Activated naive CD8-positive, alpha-beta T cell treated with anti-CD3 and anti-CD28 coated beads, Interleukin-2, amount 10 ng/mL, durations not matched to agents 7 days and 5 days (primary cell): ENCODE data around the gene GALC. TPM values are rescaled to one million over a fixed set of nuclear protein-coding genes. Genes with fewer than 3 reads are reported as not detected.

ENCODE experiments used
- ATAC-seq: fragments of 150-1000 bp; cut with Tn5 transposase; one replicate; pipeline ENCODE4 v1.10.0; 2021; ENCODE audit warnings: low read depth, moderate library complexity
- POLR2A ChIA-PET: fragments of 350-600 bp; sonication (Branson Sonifier 250); formaldehyde crosslinking; loops from one replicate; lab custom pipeline; 2021; ENCODE audit warnings: antibody characterized with exemption; lab: Charles Lee
- DNase-seq: peaks from one replicate; pipeline ENCODE4 v3.0.0; 2021
- H3K27ac Mint-ChIP-seq: one replicate; pipeline ENCODE4 v1.8.0; 2022; ENCODE audit warnings: mild to moderate bottlenecking, mixed read lengths
- H3K27me3 Mint-ChIP-seq: one replicate; pipeline ENCODE4 v1.8.0; 2022; ENCODE audit warnings: mild to moderate bottlenecking, moderate library complexity, mixed read lengths
- H3K36me3 Mint-ChIP-seq: one replicate; pipeline ENCODE4 v1.8.0; 2021; ENCODE audit warnings: mild to moderate bottlenecking, mixed read lengths
- H3K4me1 Mint-ChIP-seq: one replicate; pipeline ENCODE4 v1.8.0; 2021; ENCODE audit warnings: mixed read lengths
- H3K4me3 Mint-ChIP-seq: one replicate; pipeline ENCODE4 v1.8.0; 2022; ENCODE audit warnings: mild to moderate bottlenecking, moderate library complexity, mixed read lengths
- H3K9me3 Mint-ChIP-seq: one replicate; pipeline ENCODE4 v1.8.0; 2021; ENCODE audit warnings: mixed read lengths
- total RNA-seq, 2 experiments: library from RNA; stranded (reverse); gene quantifications; one replicate each; pipeline ENCODE4 v1.2.3, GENCODE V29; 2021

Gene GALC
- total RNA-seq, 2 experiments from 2014 or later = 24.7 to 28.2 TPM

DNA sequence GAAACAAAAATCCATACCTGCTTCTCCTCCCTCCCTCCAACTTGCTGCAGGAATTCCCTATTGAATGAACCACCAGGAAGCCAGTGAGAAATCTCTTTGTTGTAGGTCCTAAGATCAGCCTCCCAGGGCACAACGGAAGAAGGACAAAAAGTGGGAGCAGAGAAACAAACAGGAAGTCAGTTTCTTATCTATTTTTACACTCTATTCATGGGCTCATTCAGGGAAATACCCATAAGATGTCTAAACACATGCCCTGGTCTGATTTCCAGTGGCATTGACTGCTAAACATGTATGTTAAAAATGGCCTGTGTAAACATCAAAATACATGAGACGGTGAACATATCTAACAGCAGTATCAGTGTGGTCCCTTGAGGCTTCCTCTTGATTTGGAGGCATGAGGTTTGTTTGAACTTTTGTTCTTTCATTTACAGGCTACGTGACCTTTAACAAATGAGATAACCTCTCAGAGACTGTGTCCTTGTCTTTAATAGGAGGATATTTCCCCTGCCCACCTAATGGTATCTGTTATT, 30.7 kb upstream of the GALC start:
- H3K36me3 Mint-ChIP-seq = peaks cover 46% of the 10 kb centered on the region
- DNase-seq (no peak), ATAC-seq (peak; percentile 71)
- H3K4me1 Mint-ChIP-seq = peaks cover 55% of the 10 kb centered on the region
- peaks cover 3% of the 10 kb centered on the region for H3K9me3 Mint-ChIP-seq
- H3K4me3 Mint-ChIP-seq = peak overlapping the region; percentile 47
- POLR2A ChIA-PET = no interaction called here
- H3K27ac Mint-ChIP-seq = peak overlapping the region; percentile 80
- no peaks in the 10 kb centered on the region for H3K27me3 Mint-ChIP-seq

DNA sequence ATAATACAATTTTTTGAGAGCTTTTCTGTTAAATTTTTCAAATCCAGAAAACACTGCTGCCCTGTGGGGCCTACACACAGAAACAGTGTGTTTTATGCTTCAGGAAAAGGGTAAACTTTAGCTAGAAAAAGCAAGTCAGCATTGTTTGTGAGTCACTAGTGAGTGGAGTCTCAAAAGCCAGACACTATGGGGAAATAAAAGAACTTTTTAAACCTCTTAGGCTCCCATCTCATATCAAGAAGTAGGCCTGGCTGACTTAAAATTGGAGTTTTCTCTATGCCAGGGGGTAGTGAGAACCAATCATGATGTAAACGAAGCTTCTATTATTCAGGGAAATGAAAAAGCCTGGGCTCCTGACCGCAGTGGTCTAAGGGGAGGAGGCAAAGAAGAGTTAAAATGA, 24.6 kb upstream of the GALC start:
- DNase-seq (no peak), ATAC-seq (no peak)
- peaks cover 27% of the 10 kb centered on the region for H3K4me1 Mint-ChIP-seq
- no peak overlapping the region for H3K27ac Mint-ChIP-seq
- POLR2A ChIA-PET = no interaction called here
- no peak overlapping the region for H3K4me3 Mint-ChIP-seq
- H3K27me3 Mint-ChIP-seq = no peaks in the 10 kb centered on the region
- peaks cover 59% of the 10 kb centered on the region for H3K36me3 Mint-ChIP-seq
- peaks cover 4% of the 10 kb centered on the region for H3K9me3 Mint-ChIP-seq

- Mint-ChIP-seq H3K4me3 (no peak overlapping the region), H3K36me3 (peaks cover 60% of the 10 kb centered on the region), H3K27me3 (no peaks in the 10 kb centered on the region), H3K4me1 (peaks cover 31% of the 10 kb centered on the region), H3K27ac (no peak overlapping the region), H3K9me3 (peaks cover 4% of the 10 kb centered on the region)
- ATAC-seq (no peak), DNase-seq (no peak)
- POLR2A ChIA-PET = no interaction called here
Measured at GRCh38 chr14:88016768-88017167, 23.8 kb upstream of the GALC start.

GRCh38 chr14:88013750-88014349, 20.9 kb upstream of the GALC start:
- H3K27me3 Mint-ChIP-seq = no peaks in the 10 kb centered on the region
- POLR2A ChIA-PET = interaction anchor here (1.7 to 2.5 kb wide), 2 partner anchors 19 to 21 kb away, joined by 3 to 8 read pairs; partner anchors contain the start of gene GALC
- H3K36me3 Mint-ChIP-seq = peaks cover 69% of the 10 kb centered on the region
- H3K4me3 Mint-ChIP-seq = no peak overlapping the region
- DNase-seq (no peak), ATAC-seq (no peak)
- H3K9me3 Mint-ChIP-seq = peaks cover 3% of the 10 kb centered on the region
- peaks cover 51% of the 10 kb centered on the region for H3K4me1 Mint-ChIP-seq
- H3K27ac Mint-ChIP-seq = peak overlapping the region; percentile 6

DNA sequence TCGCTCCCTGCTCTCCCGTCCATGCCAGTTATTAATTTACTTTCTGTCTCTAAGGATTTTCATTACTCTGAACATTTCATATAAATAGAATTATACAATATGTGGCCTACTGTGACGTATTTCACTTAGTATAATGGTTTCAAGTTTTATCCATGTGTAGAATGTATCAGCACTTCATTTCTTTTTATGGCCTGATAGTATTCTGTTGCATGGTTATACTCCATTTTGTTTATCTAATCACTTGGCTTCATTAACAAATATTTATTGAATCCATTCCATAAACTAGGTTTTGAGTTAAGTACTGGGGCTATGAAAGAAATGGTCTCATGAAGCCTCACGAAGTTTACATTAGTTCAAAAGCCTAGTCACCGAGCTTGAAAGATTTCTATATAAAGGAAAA, 19.5 kb upstream of the GALC start:
- Mint-ChIP-seq H3K27ac (no peak overlapping the region), H3K4me3 (no peak overlapping the region), H3K4me1 (peaks cover 56% of the 10 kb centered on the region), H3K9me3 (peaks cover 3% of the 10 kb centered on the region), H3K36me3 (peaks cover 67% of the 10 kb centered on the region), H3K27me3 (no peaks in the 10 kb centered on the region)
- no peak for DNase-seq
- POLR2A ChIA-PET = interaction anchor here (1.3 to 1.7 kb wide), 2 partner anchors 18 to 60 kb away, joined by 3 to 9 read pairs; no protein-coding TSS in a partner anchor
- ATAC-seq = no peak

DNA sequence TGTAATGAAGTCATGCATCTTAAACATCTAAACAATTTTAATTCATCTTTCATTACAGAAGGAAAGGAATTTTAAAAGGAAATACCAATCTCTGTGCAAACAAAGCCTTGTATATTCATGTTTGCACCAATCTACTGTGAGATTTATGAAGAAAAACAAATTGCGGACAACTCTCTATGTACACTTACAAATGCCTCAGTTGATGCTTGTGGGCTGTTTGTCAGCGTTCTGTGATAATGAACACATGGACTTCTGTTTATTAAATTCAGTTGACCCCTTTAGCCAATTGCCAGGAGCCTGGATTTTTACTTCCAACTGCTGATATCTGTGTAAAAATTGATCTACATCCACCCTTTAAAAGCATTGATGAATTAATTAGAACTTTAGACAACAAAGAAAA, 17.3 kb upstream of the GALC start:
- no peak for ATAC-seq
- Mint-ChIP-seq H3K27me3 (no peaks in the 10 kb centered on the region), H3K4me1 (peaks cover 49% of the 10 kb centered on the region), H3K4me3 (peak overlapping the region; percentile 28), H3K36me3 (peaks cover 55% of the 10 kb centered on the region), H3K9me3 (no peaks in the 10 kb centered on the region), H3K27ac (peak overlapping the region; percentile 52)
- DNase-seq = no peak
- POLR2A ChIA-PET = no interaction called here

- DNase-seq = no peak
- POLR2A ChIA-PET = interaction anchor here (8.5 kb wide), 1 partner anchor 16 kb away, joined by 169 read pairs; the partner anchor contains the start of gene GALC
- Mint-ChIP-seq H3K27ac (no peak overlapping the region), H3K9me3 (no peaks in the 10 kb centered on the region), H3K36me3 (peaks cover 57% of the 10 kb centered on the region), H3K4me3 (peak overlapping the region; percentile 75), H3K27me3 (no peaks in the 10 kb centered on the region), H3K4me1 (peaks cover 53% of the 10 kb centered on the region)
- ATAC-seq = no peak
Measured at GRCh38 chr14:88009486-88009885, 16.5 kb upstream of the GALC start.

GRCh38 chr14:88008039-88008742, 15.2 kb upstream of the GALC start:
- ATAC-seq (no peak), DNase-seq (no peak)
- POLR2A ChIA-PET = interaction anchor here (8.5 kb wide), 1 partner anchor 15 kb away, joined by 169 read pairs; the partner anchor contains the start of gene GALC
- Mint-ChIP-seq H3K27ac (peak overlapping the region; percentile 63), H3K36me3 (peaks cover 50% of the 10 kb centered on the region), H3K9me3 (no peaks in the 10 kb centered on the region), H3K4me3 (peak overlapping the region; percentile 75), H3K27me3 (no peaks in the 10 kb centered on the region), H3K4me1 (peaks cover 55% of the 10 kb centered on the region)

- peaks cover 50% of the 10 kb centered on the region for H3K36me3 Mint-ChIP-seq
- no peaks in the 10 kb centered on the region for H3K9me3 Mint-ChIP-seq
- peaks cover 59% of the 10 kb centered on the region for H3K4me1 Mint-ChIP-seq
- H3K4me3 Mint-ChIP-seq = peak overlapping the region; percentile 79
- POLR2A ChIA-PET = interaction anchor here (8.5 kb wide), 1 partner anchor 15 kb away, joined by 169 read pairs; the partner anchor contains the start of gene GALC
- DNase-seq (no peak), ATAC-seq (no peak)
- no peaks in the 10 kb centered on the region for H3K27me3 Mint-ChIP-seq
- H3K27ac Mint-ChIP-seq = peak overlapping the region; percentile 82
Measured at GRCh38 chr14:88007608-88008007, 14.6 kb upstream of the GALC start.

DNA sequence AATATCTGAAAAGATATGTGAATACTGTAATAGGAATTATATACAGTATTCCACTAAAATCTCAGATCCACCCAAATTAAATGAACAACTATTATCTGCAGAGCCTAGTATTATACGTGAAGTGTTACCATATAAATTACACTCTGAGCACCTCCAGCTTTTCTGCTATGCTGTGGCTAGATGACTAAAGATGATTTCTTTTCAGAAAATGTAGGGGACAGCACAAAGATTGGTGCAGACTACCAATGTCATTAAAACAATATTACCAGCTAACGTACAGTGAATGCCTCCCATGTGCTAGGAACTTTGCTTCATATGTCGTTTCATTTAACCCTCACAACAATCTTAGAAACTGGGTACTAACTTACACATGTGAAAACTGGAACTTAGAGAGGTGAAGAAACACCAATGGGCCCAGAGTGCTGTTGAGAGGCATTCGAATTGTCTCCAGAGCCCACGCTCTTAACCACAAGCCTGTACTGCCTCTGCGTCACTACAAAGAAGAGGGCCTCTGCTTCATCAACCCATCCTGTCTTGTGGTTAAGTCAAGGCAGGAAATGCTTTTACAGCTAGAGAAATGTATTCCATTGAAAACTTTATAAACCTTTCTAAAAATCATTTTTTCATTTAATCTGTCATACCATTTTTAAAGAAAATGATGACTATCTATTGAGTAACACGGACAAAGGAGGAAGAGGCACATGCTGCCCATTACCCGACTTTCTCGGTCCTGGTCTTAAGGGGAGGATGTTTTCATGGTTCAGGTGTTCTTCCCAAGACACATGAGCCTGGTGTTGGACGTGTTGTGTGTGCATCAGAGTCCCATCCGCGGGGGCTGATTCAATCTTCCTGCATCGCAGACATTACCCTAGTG, 13.2 kb upstream of the GALC start:
- POLR2A ChIA-PET = interaction anchor here (0.6 to 8.5 kb wide), 8 partner anchors 9 to 59 kb away, joined by 3 to 169 read pairs (median 4); partner anchors contain the start of gene GALC
- H3K27ac Mint-ChIP-seq = peak overlapping the region; percentile 93
- no peaks in the 10 kb centered on the region for H3K27me3 Mint-ChIP-seq
- DNase-seq = no peak
- H3K4me1 Mint-ChIP-seq = peaks cover 60% of the 10 kb centered on the region
- peaks cover 42% of the 10 kb centered on the region for H3K36me3 Mint-ChIP-seq
- H3K4me3 Mint-ChIP-seq = peak overlapping the region; percentile 84
- peak; percentile 86 for ATAC-seq
- no peaks in the 10 kb centered on the region for H3K9me3 Mint-ChIP-seq

- POLR2A ChIA-PET = interaction anchor here (1.4 to 8.5 kb wide), 6 partner anchors 12 to 53 kb away, joined by 3 to 169 read pairs (median 7); partner anchors contain the start of gene GALC
- Mint-ChIP-seq H3K27me3 (no peaks in the 10 kb centered on the region), H3K9me3 (no peaks in the 10 kb centered on the region), H3K36me3 (peaks cover 37% of the 10 kb centered on the region), H3K27ac (peak within 1 kb of the TSS; percentile 95), H3K4me3 (peak within 1 kb of the TSS; percentile 93), H3K4me1 (peaks cover 57% of the 10 kb centered on the region)
- DNase-seq (no peak), ATAC-seq (peak; percentile 59)
Measured at GRCh38 chr14:88005050-88005481, 12.1 kb upstream of the GALC start, which contains the start of gene GPR65. Gene GPR65, plus strand, starts transcription at chr14:88005135. Its CDS starts 5,713 bp downstream, at chr14:88010848.

DNA sequence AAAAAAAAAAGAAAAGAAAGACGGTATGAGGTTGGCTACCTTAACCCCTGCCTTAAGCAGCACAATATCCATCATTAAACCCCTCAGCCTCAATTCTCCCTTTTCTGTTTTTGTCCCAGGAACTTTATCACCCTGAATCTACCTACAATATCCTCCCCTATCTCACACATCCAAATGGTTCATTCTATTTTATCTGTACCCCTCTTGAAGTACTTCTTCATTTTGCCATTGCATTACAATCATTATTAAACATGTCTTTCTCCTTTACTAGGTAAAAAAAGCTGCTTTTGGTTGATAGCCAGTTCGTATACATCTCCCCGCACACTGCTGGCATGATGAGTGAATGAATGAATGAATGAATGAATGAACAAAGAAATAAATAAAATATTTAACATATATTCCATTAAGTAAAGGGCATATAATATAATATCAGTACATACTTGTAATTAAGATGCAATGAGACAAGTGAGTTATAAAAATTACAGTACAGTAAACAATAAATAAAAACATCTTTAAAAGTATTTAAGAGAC, 11.6 kb upstream of the GALC start:
- H3K36me3 Mint-ChIP-seq = peaks cover 34% of the 10 kb centered on the region
- POLR2A ChIA-PET = interaction anchor here (2.5 to 8.5 kb wide), 3 partner anchors 11 to 53 kb away, joined by 10 to 169 read pairs (median 21); partner anchors contain the start of gene GALC

More for the DNA sequence above, 11.6 kb upstream of the GALC start:
- no peaks in the 10 kb centered on the region for H3K9me3 Mint-ChIP-seq
- no peaks in the 10 kb centered on the region for H3K27me3 Mint-ChIP-seq
- peaks cover 55% of the 10 kb centered on the region for H3K4me1 Mint-ChIP-seq
- ATAC-seq (no peak), DNase-seq (no peak)
- H3K27ac Mint-ChIP-seq = peak overlapping the region; percentile 95
- H3K4me3 Mint-ChIP-seq = peak overlapping the region; percentile 93
